ENCODE results near the gene GPN2. TPM values are rescaled to one million over a fixed set of nuclear protein-coding genes. Genes with fewer than 3 reads are reported as not detected.

Gene GPN2
- polyA plus RNA-seq, 1 donor (not counting 4 experiments of a cell fraction or from before 2014, with no cell fraction given): 31.9 TPM

DNA sequence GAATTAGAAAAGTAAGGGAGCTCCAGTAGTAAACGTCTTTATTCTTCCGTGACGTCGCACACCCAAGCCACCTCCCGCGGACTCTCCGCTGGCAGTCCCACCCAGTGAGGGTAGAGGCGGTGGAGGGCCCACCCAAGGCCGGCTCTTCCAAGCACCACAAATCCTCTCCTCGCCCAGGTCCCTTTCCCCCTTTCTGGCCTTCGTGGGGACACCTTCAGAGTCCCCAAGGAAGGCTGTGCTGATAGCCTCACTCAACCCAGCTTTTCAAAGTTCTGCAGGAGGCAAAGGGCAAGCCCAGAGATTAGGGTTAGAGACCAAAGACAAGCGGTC is 349 bp upstream of the GPN2 start:
- Histone ChIP-seq H3K9ac (ENCODE audit: control insufficient read depth, extremely low read depth, insufficient read depth, low read length) (peak overlapping the region; percentile 94), H3K79me2 (ENCODE audit: control insufficient read depth, insufficient read depth, low read length) (peaks cover 28% of the 10 kb centered on the region), H4K20me1 (ENCODE audit: control insufficient read depth, extremely low read depth, insufficient read depth, low read length) (peaks cover 2% of the 10 kb centered on the region), H3K9me3 (ENCODE audit: control insufficient read depth, low read depth, low read length) (no peaks in the 10 kb centered on the region), H3K4me3 (ENCODE audit: control insufficient read depth in 2 of 3, extremely low read depth in 1 of 3, insufficient read depth in 2 of 3, low read depth in 1 of 3, low read length in 3 of 3) (peak overlapping the region; percentile 67 to 90 (median 85)), H3K27ac (ENCODE audit: control insufficient read depth, insufficient read depth, low read length) (peak overlapping the region; percentile 90), H3K36me3 (ENCODE audit: control insufficient read depth in 2 of 2, extremely low read depth in 1 of 2, insufficient read depth in 2 of 2, low read length in 2 of 2) (peaks cover 15 to 26% of the 10 kb centered on the region in 2 experiments), H3K27me3 (ENCODE audit: control insufficient read depth, extremely low read depth, insufficient read depth, low read length) (no peaks in the 10 kb centered on the region), H2AFZ (ENCODE audit: control insufficient read depth, low read length) (peak overlapping the region; percentile 87), H3K4me1 (ENCODE audit: control insufficient read depth, extremely low read depth, insufficient read depth, low read length) (peaks cover 28% of the 10 kb centered on the region), H3K4me2 (ENCODE audit: control insufficient read depth, extremely low read depth, insufficient read depth, low read depth, low read length) (peak overlapping the region; percentile 72), H3K9me1 (ENCODE audit: control insufficient read depth, extremely low read depth, insufficient read depth, low read length) (no peaks in the 10 kb centered on the region)
- TF ChIP-seq, protein P1, sequence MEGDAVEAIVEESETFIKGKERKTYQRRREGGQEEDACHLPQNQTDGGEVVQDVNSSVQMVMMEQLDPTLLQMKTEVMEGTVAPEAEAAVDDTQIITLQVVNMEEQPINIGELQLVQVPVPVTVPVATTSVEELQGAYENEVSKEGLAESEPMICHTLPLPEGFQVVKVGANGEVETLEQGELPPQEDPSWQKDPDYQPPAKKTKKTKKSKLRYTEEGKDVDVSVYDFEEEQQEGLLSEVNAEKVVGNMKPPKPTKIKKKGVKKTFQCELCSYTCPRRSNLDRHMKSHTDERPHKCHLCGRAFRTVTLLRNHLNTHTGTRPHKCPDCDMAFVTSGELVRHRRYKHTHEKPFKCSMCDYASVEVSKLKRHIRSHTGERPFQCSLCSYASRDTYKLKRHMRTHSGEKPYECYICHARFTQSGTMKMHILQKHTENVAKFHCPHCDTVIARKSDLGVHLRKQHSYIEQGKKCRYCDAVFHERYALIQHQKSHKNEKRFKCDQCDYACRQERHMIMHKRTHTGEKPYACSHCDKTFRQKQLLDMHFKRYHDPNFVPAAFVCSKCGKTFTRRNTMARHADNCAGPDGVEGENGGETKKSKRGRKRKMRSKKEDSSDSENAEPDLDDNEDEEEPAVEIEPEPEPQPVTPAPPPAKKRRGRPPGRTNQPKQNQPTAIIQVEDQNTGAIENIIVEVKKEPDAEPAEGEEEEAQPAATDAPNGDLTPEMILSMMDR (optimal IDR thresholded peaks at IDR 0.05 in 1 of 3, IDR thresholded peaks at IDR 0.05 in 1 of 3, conservative IDR thresholded peaks at IDR 0.05 in 1 of 3; ENCODE audit: extremely low read depth in 1 of 3, insufficient read depth in 2 of 3, low read length in 3 of 3): no peak
- no peak for TF ChIP-seq EZH2 (IDR thresholded peaks at IDR 0.05; ENCODE audit: low read length)
- dilution Hi-C loops (cut with MboI; ENCODE audit: extremely low pct_ligation_motif_present, low sequenced_read_pairs): no loop called here
- DNase-seq (ENCODE audit: low read depth, low spot score): no peak
- FAIRE-seq: no peak

DNA sequence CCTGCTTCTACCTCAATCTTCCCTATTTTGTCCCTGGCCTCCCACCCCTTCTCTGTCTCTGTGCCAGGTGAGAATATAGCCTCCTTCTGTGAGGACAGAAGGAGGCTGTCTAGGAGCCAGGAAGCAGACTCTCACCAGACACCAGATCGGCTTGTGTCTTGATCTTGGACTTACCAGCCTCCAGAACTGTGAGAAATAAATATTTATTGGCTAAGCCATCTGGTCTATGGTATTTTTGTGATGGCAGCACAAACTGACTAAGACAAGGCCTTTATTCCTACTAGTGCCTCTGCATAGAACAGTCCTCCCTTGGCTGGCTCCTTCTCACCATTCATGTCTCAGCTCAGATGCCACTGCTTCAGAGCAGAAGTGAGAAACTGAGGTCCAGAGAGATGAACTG is 1.9 kb downstream of the GPN2 start:
- Histone ChIP-seq H2AFZ (ENCODE audit: control insufficient read depth, low read length) (no peak overlapping the region), H3K9ac (ENCODE audit: control insufficient read depth, extremely low read depth, insufficient read depth, low read length) (no peak overlapping the region), H3K27ac (ENCODE audit: control insufficient read depth, insufficient read depth, low read length) (no peak overlapping the region), H3K36me3 (ENCODE audit: control insufficient read depth in 2 of 2, extremely low read depth in 1 of 2, insufficient read depth in 2 of 2, low read length in 2 of 2) (peaks cover 29 to 33% of the 10 kb centered on the region in 2 experiments), H3K9me3 (ENCODE audit: control insufficient read depth, low read depth, low read length) (no peaks in the 10 kb centered on the region), H3K4me1 (ENCODE audit: control insufficient read depth, extremely low read depth, insufficient read depth, low read length) (peaks cover 16% of the 10 kb centered on the region), H3K79me2 (ENCODE audit: control insufficient read depth, insufficient read depth, low read length) (peaks cover 31% of the 10 kb centered on the region), H3K4me3 (ENCODE audit: control insufficient read depth in 2 of 3, extremely low read depth in 1 of 3, insufficient read depth in 2 of 3, low read depth in 1 of 3, low read length in 3 of 3) (no peak overlapping the region), H3K4me2 (ENCODE audit: control insufficient read depth, extremely low read depth, insufficient read depth, low read depth, low read length) (peak overlapping the region; percentile 72), H3K9me1 (ENCODE audit: control insufficient read depth, extremely low read depth, insufficient read depth, low read length) (no peaks in the 10 kb centered on the region), H4K20me1 (ENCODE audit: control insufficient read depth, extremely low read depth, insufficient read depth, low read length) (peaks cover 2% of the 10 kb centered on the region), H3K27me3 (ENCODE audit: control insufficient read depth, extremely low read depth, insufficient read depth, low read length) (no peaks in the 10 kb centered on the region)
- dilution Hi-C loops (cut with MboI; ENCODE audit: extremely low pct_ligation_motif_present, low sequenced_read_pairs): no loop called here
- no peak for TF ChIP-seq EZH2 (IDR thresholded peaks at IDR 0.05; ENCODE audit: low read length)
- TF ChIP-seq, protein P1 (optimal IDR thresholded peaks at IDR 0.05 in 1 of 3, IDR thresholded peaks at IDR 0.05 in 1 of 3, conservative IDR thresholded peaks at IDR 0.05 in 1 of 3; ENCODE audit: extremely low read depth in 1 of 3, insufficient read depth in 2 of 3, low read length in 3 of 3): no peak
- FAIRE-seq: no peak
- DNase-seq (ENCODE audit: low read depth, low spot score): no peak

Measured in keratinocyte (primary cell).